ENCODE results near the gene P2RY2. TPM values are rescaled to one million over a fixed set of nuclear protein-coding genes. Genes with fewer than 3 reads are reported as not detected.
A peak's percentile ranks its signal among the peaks of the same experiment; 100 is the strongest.

The P2RY2 gene
- total RNA-seq, 1 experiment from 2014 or later = 22.5 TPM

DNA sequence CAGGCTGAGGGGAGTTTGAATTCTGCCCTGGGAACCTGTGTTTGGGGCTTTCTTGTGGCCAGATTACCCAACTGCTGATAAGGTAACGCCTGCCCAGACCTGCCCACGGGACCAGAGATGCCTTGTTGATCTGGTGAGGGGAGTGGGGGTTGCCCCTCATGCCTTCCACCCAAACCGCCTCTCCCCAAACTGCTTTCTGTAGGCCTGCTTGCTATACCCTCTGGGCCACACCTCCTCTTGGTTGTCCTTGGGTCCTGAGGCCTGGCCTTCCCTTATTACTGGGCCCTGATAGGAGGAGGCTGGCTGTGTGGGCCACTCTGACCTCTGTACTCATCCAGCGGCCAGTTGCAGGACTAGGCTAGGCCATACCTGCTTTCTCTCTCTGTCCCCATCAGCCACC lies 3.4 kb downstream of the P2RY2 start:
- Histone ChIP-seq H2AFZ (no peak overlapping the region), H3K27ac (no peak overlapping the region), H3K9me3 (ENCODE audit: insufficient read depth, low read depth) (no peaks in the 10 kb centered on the region), H3K9me2 (ENCODE audit: insufficient read depth) (no peaks in the 10 kb centered on the region), H3K36me3 (ENCODE audit: low read depth) (no peaks in the 10 kb centered on the region; the same call in 1 of the 2 replicates), H4K20me1 (ENCODE audit: insufficient read depth) (no peaks in the 10 kb centered on the region; the same call in 1 of the 2 replicates), H3K4me1 (replicated peaks; ENCODE audit: insufficient read depth) (peaks cover 59% of the 10 kb centered on the region), H3K27me3 (ENCODE audit: insufficient read depth, low read depth) (no peaks in the 10 kb centered on the region), H3K4me3 (no peak overlapping the region), H3K79me2 (ENCODE audit: low read depth) (peaks cover 60% of the 10 kb centered on the region), H3K4me2 (0 out of 2 replicates have a peak overlapping the region, but pooled peaks have one; percentile 97), H3F3A (ENCODE audit: insufficient read depth, low read depth) (peaks cover 5% of the 10 kb centered on the region; the same call in 1 of the 2 replicates)
- CTCF ChIA-PET = no interaction called here
- DNase-seq = no peak
- no TSS peak for BruUV-seq (replicated peaks)
- intact Hi-C loops (cut with micrococcal nuclease; ENCODE audit: unreplicated experiment) = no loop called here
- POLR2A ChIA-PET (ENCODE audit: unreplicated experiment) = no interaction called here
- TF ChIP-seq, protein P1, sequence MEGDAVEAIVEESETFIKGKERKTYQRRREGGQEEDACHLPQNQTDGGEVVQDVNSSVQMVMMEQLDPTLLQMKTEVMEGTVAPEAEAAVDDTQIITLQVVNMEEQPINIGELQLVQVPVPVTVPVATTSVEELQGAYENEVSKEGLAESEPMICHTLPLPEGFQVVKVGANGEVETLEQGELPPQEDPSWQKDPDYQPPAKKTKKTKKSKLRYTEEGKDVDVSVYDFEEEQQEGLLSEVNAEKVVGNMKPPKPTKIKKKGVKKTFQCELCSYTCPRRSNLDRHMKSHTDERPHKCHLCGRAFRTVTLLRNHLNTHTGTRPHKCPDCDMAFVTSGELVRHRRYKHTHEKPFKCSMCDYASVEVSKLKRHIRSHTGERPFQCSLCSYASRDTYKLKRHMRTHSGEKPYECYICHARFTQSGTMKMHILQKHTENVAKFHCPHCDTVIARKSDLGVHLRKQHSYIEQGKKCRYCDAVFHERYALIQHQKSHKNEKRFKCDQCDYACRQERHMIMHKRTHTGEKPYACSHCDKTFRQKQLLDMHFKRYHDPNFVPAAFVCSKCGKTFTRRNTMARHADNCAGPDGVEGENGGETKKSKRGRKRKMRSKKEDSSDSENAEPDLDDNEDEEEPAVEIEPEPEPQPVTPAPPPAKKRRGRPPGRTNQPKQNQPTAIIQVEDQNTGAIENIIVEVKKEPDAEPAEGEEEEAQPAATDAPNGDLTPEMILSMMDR (conservative IDR thresholded peaks at IDR 0.05) = no peak
- no peak for TF ChIP-seq EZH2 (IDR thresholded peaks at IDR 0.05; ENCODE audit: low read depth)

GRCh38 chr11:73221996-73222395 lies 3.9 kb downstream of the P2RY2 start:
- no peak for TF ChIP-seq EZH2 (IDR thresholded peaks at IDR 0.05; ENCODE audit: low read depth)
- TF ChIP-seq, protein P1 (conservative IDR thresholded peaks at IDR 0.05) = no peak

DNA sequence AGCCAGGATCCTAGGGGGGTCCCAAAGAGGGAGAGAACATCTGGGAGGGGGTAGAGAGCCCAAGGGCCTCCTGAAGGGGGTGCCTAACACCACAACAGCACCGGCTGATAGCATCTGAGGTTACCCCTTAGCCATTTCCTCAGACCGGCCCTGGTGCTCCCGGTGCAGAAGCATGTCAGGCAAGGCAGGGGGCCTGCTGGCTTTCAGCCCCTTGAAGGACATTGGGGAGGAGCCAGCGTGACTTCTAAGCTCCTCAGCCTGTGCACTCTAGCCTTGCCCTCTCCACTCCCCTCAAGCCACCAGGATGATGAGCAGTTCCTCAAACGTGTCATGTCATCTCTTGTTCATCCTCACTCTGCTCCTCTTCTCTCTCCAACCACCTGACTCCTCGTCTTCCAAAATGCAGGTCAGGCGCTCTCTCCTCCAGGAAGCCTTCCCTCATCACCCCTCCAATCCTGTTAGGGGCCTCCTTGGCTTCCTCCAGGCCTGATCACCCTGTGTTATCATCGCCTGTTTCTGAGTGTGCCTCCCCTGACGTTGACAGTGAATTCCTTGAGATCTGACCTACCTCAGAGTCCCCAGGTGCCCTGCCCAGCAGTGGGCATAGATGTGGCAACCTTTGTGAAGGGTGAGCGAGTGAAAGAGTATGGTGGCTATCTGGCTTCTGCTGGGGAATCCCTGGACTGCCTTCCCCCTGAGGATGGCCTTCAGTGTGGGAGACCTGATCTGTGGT lies 6.1 kb downstream of the P2RY2 start:
- intact Hi-C loops (cut with micrococcal nuclease; ENCODE audit: unreplicated experiment) = no loop called here
- BruUV-seq (replicated peaks) = no TSS peak
- ChIA-PET POLR2A (ENCODE audit: unreplicated experiment) (interaction anchor here (0.5 kb wide), 1 partner anchor 82 kb away, joined by 3 read pairs; no protein-coding TSS in a partner anchor), CTCF (interaction anchor here (0.6 to 1.6 kb wide), 2 partner anchors 30 to 65 kb away, joined by 3 to 5 read pairs; no protein-coding TSS in a partner anchor)
- H3F3A ChIP-seq (ENCODE audit: insufficient read depth, low read depth) = peaks cover 22% of the 10 kb centered on the region
- no peak for DNase-seq
- no peaks in the 10 kb centered on the region; the same call in 1 of the 2 replicates for H3K36me3 ChIP-seq (ENCODE audit: low read depth)
- peak overlapping the region; percentile 31; the same call in 1 of the 2 replicates for H3K27ac ChIP-seq
- H3K4me1 ChIP-seq (replicated peaks; ENCODE audit: insufficient read depth) = peaks cover 67% of the 10 kb centered on the region
- H3K9me3 ChIP-seq (ENCODE audit: insufficient read depth, low read depth) = no peaks in the 10 kb centered on the region
- no peak for TF ChIP-seq EZH2 (IDR thresholded peaks at IDR 0.05; ENCODE audit: low read depth)
- TF ChIP-seq, protein P1 (conservative IDR thresholded peaks at IDR 0.05) = no peak
- H3K27me3 ChIP-seq (ENCODE audit: insufficient read depth, low read depth) = no peaks in the 10 kb centered on the region
- no peaks in the 10 kb centered on the region; the same call in 1 of the 2 replicates for H4K20me1 ChIP-seq (ENCODE audit: insufficient read depth)
- H3K9me2 ChIP-seq (ENCODE audit: insufficient read depth) = no peaks in the 10 kb centered on the region
- H2AFZ ChIP-seq = no peak overlapping the region
- no peak overlapping the region for H3K4me3 ChIP-seq
- peak overlapping the region; percentile 47 for H3K4me2 ChIP-seq
- H3K79me2 ChIP-seq (ENCODE audit: low read depth) = peaks cover 52% of the 10 kb centered on the region

More at GRCh38 chr11:73221996-73222395, 3.9 kb downstream of the P2RY2 start:
- Histone ChIP-seq H3K36me3 (ENCODE audit: low read depth) (no peaks in the 10 kb centered on the region; the same call in 1 of the 2 replicates), H4K20me1 (ENCODE audit: insufficient read depth) (no peaks in the 10 kb centered on the region; the same call in 1 of the 2 replicates), H3F3A (ENCODE audit: insufficient read depth, low read depth) (peaks cover 10% of the 10 kb centered on the region; the same call in 1 of the 2 replicates), H3K27ac (no peak overlapping the region), H2AFZ (no peak overlapping the region), H3K9me3 (ENCODE audit: insufficient read depth, low read depth) (no peaks in the 10 kb centered on the region), H3K4me1 (replicated peaks; ENCODE audit: insufficient read depth) (peaks cover 58% of the 10 kb centered on the region), H3K4me3 (no peak overlapping the region), H3K4me2 (no peak overlapping the region), H3K9me2 (ENCODE audit: insufficient read depth) (no peaks in the 10 kb centered on the region), H3K27me3 (ENCODE audit: insufficient read depth, low read depth) (no peaks in the 10 kb centered on the region), H3K79me2 (ENCODE audit: low read depth) (peaks cover 58% of the 10 kb centered on the region)
- POLR2A ChIA-PET (ENCODE audit: unreplicated experiment) = no interaction called here
- BruUV-seq (replicated peaks) = no TSS peak
- intact Hi-C loops (cut with micrococcal nuclease; ENCODE audit: unreplicated experiment) = no loop called here
- CTCF ChIA-PET = no interaction called here
- DNase-seq = no peak

Data from PC-9 (cell line).